ENCODE measurements around the gene CNTNAP2. TPM values are rescaled to one million over a fixed set of nuclear protein-coding genes. Genes with fewer than 3 reads are reported as not detected.

Gene CNTNAP2
- total RNA-seq, 1 experiment from 2014 or later, result 60.0 TPM

DNA sequence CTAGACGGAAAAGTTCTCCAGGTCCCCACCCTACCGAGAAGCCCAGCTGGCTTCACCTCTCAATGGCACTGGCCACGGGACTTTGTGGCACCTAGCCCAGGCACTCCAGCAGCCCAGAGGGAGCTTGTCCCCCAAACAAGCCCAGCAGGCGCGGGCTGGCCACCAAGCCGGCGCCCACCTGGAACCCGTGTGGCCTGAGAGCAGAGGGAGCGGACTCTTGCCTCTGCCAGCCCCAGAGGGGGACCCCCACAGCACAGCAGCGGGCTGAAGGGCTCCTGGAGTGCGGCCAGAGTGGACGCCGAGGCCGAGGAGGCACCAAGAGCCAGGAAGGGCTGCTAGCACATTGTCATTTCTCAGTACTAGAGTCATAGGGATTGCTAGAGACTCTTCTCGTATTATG lies 671.4 kb downstream of the CNTNAP2 start:
- CTCF ChIA-PET, result no interaction called here
- Histone ChIP-seq H3K27ac (ENCODE audit: low read depth, low read length, poor library complexity, severe bottlenecking) (no peak overlapping the region), H3K27me3 (replicated peaks; ENCODE audit: insufficient read depth, low read depth, low read length, poor library complexity) (no peaks in the 10 kb centered on the region), H3K4me1 (ENCODE audit: insufficient read depth, low read length, poor library complexity, severe bottlenecking) (peaks cover 9% of the 10 kb centered on the region), H3K4me3 (ENCODE audit: low read depth, low read length, poor library complexity, severe bottlenecking) (no peak overlapping the region), H3K9me3 (ENCODE audit: low read depth, low read length, poor library complexity, severe bottlenecking) (no peaks in the 10 kb centered on the region), H3K36me3 (ENCODE audit: insufficient read depth, low read length, poor library complexity, severe bottlenecking) (no peaks in the 10 kb centered on the region)
- DNase-seq (ENCODE audit: low spot score), result no peak
- intact Hi-C loops (cut with micrococcal nuclease; ENCODE audit: unreplicated experiment), result no loop called here
- POLR2A ChIA-PET (ENCODE audit: low non-redundant PET), result no interaction called here
- BruUV-seq (replicated peaks), result no TSS peak
- no peak for TF ChIP-seq EZH2 (IDR thresholded peaks at IDR 0.05; ENCODE audit: borderline replicate concordance, low read depth, low read length, poor library complexity, severe bottlenecking)
- TF ChIP-seq, protein P1, sequence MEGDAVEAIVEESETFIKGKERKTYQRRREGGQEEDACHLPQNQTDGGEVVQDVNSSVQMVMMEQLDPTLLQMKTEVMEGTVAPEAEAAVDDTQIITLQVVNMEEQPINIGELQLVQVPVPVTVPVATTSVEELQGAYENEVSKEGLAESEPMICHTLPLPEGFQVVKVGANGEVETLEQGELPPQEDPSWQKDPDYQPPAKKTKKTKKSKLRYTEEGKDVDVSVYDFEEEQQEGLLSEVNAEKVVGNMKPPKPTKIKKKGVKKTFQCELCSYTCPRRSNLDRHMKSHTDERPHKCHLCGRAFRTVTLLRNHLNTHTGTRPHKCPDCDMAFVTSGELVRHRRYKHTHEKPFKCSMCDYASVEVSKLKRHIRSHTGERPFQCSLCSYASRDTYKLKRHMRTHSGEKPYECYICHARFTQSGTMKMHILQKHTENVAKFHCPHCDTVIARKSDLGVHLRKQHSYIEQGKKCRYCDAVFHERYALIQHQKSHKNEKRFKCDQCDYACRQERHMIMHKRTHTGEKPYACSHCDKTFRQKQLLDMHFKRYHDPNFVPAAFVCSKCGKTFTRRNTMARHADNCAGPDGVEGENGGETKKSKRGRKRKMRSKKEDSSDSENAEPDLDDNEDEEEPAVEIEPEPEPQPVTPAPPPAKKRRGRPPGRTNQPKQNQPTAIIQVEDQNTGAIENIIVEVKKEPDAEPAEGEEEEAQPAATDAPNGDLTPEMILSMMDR (conservative IDR thresholded peaks at IDR 0.05; ENCODE audit: low read depth, low read length), result no peak

DNA sequence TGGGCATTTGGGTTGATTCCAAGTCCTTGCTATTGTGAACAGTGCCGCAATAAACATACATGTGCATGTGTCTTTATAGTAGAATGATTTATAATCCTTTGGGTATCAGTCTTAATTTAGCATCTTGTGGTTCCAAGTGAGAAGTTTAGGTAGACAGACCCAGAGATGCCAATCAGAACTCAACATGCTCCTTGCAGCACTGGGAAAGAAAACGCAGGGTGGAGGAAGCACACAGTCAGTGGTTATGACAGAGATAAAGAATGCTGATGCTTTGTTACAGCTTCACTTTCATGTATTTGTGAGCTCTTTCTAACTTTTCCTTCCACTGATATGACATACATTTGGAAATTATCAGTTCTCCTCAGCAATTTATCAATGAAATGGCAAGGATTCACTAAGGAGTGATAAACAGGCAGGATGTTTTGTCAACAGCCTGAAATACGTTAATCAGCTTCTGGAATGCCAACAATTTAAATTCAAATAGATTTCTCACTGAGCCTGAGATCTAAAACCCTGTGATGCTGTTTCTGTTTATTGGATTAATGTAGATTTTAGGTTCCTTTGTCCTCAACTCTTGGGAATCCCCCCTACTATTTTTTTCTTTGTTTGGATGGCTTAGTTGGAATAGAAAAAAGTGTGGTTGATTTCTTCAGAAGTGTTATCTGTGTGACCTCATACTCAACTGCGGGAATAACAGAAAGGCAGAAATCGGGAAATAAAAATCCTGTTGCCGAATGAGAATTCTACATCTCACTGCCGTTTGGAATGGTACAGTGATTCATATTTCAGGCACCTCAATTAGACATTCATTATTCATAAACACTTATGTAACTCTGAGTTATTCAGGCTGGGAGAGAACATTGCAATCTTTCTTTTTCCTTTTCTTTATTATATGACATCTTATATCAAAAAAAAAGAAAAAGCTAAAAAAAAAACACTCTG lies 675.0 kb downstream of the CNTNAP2 start:
- POLR2A ChIA-PET (ENCODE audit: low non-redundant PET), result no interaction called here

GRCh38 chr7:146804620-146805019 lies 688.0 kb downstream of the CNTNAP2 start:
- Histone ChIP-seq H3K9me3 (ENCODE audit: low read depth, low read length, poor library complexity, severe bottlenecking) (peaks cover 7% of the 10 kb centered on the region), H3K36me3 (ENCODE audit: insufficient read depth, low read length, poor library complexity, severe bottlenecking) (no peaks in the 10 kb centered on the region), H3K4me3 (ENCODE audit: low read depth, low read length, poor library complexity, severe bottlenecking) (no peak overlapping the region), H3K27ac (ENCODE audit: low read depth, low read length, poor library complexity, severe bottlenecking) (no peak overlapping the region), H3K27me3 (replicated peaks; ENCODE audit: insufficient read depth, low read depth, low read length, poor library complexity) (no peaks in the 10 kb centered on the region), H3K4me1 (ENCODE audit: insufficient read depth, low read length, poor library complexity, severe bottlenecking) (no peaks in the 10 kb centered on the region)
- no TSS peak for BruUV-seq (replicated peaks)
- DNase-seq (ENCODE audit: low spot score), result no peak
- CTCF ChIA-PET, result interaction anchor here (0.6 kb wide), 1 partner anchor 743 kb away, joined by 5 read pairs; no protein-coding TSS in a partner anchor
- POLR2A ChIA-PET (ENCODE audit: low non-redundant PET), result no interaction called here
- TF ChIP-seq, protein P1 (conservative IDR thresholded peaks at IDR 0.05; ENCODE audit: low read depth, low read length), result no peak
- no peak for TF ChIP-seq EZH2 (IDR thresholded peaks at IDR 0.05; ENCODE audit: borderline replicate concordance, low read depth, low read length, poor library complexity, severe bottlenecking)
- intact Hi-C loops (cut with micrococcal nuclease; ENCODE audit: unreplicated experiment), result no loop called here

More for the DNA sequence above, 675.0 kb downstream of the CNTNAP2 start:
- intact Hi-C loops (cut with micrococcal nuclease; ENCODE audit: unreplicated experiment), result no loop called here
- H3K4me1 ChIP-seq (ENCODE audit: insufficient read depth, low read length, poor library complexity, severe bottlenecking), result peaks cover 9% of the 10 kb centered on the region
- no TSS peak for BruUV-seq (replicated peaks)
- H3K36me3 ChIP-seq (ENCODE audit: insufficient read depth, low read length, poor library complexity, severe bottlenecking), result no peaks in the 10 kb centered on the region
- peak; percentile 48 for DNase-seq (ENCODE audit: low spot score)
- CTCF ChIA-PET, result no interaction called here
- no peak overlapping the region for H3K27ac ChIP-seq (ENCODE audit: low read depth, low read length, poor library complexity, severe bottlenecking)
- H3K9me3 ChIP-seq (ENCODE audit: low read depth, low read length, poor library complexity, severe bottlenecking), result peaks cover 4% of the 10 kb centered on the region
- no peak overlapping the region for H3K4me3 ChIP-seq (ENCODE audit: low read depth, low read length, poor library complexity, severe bottlenecking)
- H3K27me3 ChIP-seq (replicated peaks; ENCODE audit: insufficient read depth, low read depth, low read length, poor library complexity), result no peaks in the 10 kb centered on the region
- TF ChIP-seq EZH2 (IDR thresholded peaks at IDR 0.05; ENCODE audit: borderline replicate concordance, low read depth, low read length, poor library complexity, severe bottlenecking), result no peak
- TF ChIP-seq, protein P1 (conservative IDR thresholded peaks at IDR 0.05; ENCODE audit: low read depth, low read length), result no peak
